HG02852 (cell line): ENCODE results near the gene GAB2.

Experiments used
- ATAC-seq: cut with Tn5 transposase; IDR thresholded peaks from one replicate; pipeline ENCODE4 v1.9.1; 2021; ENCODE audit warnings: mild to moderate bottlenecking, moderate library complexity; ENCODE audit not compliant: unreplicated experiment

Gene GAB2

DNA sequence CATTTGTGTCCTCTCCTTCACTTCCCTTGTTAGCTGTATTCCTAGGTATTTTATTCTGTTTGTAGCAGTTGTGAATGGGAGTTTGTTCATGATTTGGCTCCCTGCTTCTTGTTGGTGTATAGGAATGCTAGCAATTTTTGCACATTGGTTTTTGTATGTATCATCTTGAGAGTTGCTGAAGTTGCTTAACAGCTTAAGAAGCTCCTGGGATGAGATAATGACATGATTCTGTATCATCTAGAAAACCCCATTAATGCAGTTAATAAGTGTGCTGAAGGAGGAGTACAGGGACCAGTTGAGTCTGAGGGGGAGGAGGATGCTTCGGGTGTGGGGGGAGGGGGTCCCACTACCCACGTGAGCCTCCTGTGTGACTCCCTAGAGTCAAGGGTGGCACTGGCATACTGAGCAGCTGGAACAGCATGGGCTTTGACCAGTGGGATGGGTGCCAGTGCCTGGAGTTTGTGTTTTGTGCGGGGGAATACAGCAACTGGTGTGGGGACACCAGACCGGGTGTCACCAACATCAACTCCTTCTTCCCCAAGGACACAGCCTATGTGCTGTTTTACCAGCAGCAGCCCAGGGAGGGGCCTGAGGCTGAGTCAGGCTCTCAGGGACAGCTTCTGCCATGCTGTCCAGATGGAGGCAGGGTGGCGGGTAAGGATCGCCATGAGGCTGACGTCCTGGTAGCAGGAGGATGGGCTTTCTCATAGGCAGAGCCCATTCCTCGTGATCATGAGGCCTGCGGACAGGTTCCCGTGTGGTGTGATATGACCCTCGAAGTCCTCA, 204.8 kb downstream of the GAB2 start:
- no peak for ATAC-seq

DNA sequence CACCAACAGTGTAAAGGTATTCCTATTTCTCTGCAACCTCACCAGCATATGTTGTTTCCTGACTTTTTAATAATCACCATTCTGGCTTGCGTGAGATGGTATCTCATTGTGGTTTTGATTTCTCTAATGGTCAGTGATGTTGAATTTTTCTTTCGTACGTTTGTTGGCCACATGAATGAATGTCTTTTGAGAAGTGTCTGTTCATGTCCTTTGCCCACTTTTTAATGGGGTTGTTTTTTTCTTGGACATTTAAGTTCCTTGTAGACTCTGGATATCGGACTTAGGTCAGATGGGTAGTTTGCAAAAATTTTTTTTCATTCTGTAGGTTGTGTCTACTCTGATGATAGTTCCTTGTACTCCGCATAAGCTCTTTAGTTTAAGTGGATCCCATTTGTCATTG, 206.1 kb downstream of the GAB2 start:
- ATAC-seq, result no peak

DNA sequence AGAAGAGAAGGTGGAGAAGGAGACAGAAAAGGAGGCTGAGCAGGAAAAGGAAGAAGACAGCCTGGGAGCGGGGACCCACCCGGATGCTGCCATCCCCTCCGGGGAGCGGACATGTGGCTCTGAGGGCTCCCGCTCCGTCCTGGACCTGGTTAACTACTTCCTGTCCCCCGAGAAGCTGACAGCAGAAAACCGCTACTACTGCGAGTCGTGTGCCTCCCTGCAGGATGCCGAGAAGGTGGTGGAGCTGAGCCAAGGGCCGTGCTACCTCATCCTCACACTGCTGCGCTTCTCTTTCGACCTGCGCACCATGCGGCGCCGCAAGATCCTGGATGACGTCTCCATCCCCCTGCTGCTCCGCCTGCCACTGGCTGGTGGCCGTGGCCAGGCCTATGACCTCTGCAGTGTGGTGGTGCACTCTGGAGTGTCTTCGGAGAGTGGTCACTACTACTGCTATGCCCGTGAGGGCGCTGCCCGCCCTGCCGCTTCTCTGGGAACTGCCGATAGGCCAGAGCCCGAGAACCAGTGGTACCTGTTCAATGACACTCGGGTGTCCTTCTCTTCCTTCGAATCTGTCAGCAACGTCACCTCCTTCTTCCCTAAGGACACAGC, 207.5 kb downstream of the GAB2 start:
- ATAC-seq, result no peak

DNA sequence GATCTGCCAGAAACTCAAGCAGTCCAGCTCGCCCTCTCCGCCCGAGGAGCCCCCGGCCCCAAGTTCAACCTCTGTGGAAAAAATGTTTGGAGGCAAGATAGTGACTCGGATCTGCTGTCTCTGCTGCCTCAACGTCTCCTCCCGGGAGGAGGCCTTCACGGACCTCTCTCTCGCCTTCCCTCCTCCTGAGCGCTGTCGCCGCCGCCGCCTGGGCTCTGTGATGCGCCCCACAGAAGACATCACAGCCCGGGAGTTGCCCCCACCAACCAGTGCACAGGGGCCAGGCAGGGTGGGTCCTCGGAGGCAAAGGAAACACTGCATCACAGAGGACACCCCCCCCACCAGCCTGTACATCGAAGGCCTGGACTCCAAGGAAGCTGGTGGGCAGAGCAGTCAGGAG, 208.1 kb downstream of the GAB2 start:
- ATAC-seq, result no peak

DNA sequence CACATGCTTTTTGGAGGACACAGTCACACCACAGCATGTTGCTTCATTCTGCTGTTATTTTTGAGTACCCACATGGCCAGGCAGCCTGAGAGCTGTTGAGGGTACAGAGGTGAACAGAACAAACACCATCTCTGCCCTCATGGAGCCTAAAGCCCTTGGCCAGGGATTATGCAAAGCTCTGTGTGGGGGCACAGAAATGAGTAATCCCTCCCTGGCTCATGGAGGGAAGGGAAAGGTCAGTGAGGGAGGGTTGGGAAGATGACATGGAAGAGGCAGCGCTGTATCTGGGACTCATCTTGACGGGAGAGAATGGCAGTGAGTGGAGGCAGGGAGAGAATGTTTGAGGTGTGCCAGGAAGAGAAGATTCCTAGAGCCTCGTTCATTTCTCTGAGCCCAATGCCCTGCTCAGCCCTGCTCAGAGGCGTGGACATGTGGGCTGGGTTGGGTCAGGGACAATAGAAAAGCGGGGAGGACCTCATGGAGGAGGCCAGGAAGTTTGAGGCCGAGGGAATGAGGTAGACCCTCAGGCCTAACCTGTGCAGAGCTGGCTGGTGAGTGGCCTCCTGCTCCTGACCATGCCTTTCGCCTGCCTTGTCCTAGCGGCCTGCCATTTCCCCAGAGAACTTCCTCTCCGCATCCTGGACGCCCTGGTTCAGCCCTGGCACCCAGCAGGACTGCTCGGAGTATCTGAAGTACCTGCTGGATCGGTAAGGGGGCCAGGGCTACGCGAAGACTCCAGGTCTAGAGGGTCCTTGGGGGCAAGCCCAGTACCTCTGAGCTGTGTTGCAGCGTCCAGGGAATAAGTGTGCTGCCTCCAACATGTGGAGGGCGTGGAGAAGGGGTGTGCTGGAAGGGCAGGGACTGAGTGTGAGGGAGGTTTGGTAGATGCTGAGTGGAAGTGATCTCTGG, 209.1 kb downstream of the GAB2 start:
- no peak for ATAC-seq

DNA sequence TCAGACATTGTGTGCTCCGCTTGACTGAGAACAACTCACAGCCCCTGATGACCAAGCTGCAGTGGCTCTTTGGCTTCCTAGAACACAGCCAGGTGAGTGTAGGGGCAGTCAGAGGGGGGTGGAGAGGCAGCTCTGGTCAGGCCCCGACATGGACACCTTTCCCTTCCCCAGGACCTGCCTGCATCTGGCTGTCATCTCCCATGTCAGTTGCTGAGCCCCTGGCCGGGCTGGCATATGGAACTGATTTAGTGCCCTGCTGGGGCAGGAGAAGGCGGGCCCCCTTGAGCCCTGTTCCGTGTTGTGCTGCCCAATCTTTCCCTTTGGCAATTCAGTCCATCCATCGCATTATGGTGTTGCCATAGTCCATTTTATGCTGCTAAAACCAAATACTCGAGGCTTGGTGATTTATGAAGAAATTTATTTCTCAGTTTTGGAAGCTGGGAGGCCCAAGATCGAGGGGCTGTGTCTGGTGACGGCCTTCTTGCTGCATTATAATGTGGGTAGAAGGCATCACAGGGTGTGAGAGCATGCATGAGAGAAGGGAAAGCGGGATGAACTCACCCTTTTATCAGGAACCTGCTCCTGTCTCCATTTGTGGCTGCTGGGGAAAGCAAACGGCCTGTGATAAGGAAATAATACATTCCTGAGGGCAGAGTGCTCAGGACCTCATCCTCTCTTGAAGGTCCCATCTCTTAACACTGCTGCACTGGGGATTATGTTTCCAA, 209.9 kb downstream of the GAB2 start:
- ATAC-seq, result no peak

DNA sequence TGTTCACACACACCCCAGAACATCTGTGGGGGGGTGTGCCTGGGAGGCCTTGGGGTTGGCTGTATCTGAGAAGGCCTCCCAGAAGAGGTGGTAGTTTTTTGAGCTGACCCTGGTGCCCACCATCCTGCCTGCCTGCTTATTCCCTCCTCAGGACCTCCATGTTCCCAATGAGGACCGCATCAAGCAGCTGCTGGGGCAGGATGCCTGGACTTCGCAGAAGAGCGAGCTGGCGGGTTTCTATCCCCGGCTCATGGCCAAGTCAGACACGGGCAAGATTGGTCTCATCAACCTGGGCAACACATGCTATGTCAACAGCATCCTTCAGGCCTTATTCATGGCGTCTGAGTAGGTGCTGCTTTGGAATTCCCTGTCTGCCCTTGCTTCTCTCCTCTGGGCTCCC, 211.9 kb downstream of the GAB2 start:
- no peak for ATAC-seq

DNA sequence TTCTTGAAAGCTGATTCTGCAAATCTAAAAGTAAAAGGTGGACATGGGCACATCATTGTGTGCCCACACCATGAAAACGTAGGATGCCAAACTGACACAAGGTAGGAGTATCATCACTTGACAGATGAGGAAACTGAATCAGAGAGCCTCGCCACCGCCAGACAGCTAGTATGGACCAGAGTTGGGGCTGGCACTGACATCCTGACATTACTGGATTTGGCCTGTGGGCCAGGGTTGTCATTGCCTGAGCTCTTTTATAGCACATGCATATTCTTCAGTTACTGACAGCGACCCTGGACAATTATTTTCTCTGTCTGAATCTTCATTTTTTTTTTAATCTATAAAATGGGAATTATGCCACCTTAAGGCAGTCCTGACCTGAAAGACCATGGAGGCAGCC, 212.4 kb downstream of the GAB2 start:
- ATAC-seq, result no peak

DNA sequence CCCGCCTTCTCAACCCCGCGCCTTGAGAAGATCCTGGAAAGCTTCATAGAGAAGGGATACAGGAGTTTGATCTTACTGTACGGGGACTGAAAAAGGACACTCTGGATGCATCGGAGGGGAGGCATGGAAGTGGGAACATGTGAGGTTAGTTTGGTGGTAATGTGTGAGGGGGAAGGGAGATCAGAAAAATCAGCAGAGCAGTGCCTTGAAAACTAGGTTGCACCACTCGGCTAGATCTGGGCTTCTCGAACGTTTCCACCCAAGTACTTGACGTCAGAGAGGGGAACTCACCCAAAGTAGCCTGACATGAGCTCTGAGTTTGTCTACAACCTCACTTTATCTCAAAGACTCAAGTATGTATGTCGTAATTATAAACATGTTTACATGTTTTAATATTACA, 214.4 kb downstream of the GAB2 start:
- ATAC-seq, result no peak

DNA sequence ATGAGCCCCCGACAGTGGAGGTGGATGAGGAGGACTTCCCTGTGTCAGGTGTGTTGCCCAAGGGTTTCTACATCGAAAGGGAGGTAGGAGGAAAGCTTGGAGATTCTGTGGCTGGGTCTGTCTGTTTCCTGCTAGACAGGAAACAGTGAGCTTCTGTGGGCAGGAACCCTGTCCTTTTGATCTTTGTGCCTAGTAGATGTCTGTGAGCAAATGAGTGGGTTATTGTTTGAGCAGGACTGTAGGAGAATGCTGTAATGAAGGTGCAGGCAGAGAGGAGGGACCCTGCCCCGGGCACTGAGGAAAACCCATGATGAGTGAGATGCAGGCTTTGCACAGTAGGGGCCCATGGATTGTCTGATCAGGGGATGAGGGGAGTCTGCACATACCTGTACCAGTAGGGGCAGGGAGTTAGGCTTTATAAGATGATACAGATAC, 214.9 kb downstream of the GAB2 start:
- ATAC-seq, result no peak

DNA sequence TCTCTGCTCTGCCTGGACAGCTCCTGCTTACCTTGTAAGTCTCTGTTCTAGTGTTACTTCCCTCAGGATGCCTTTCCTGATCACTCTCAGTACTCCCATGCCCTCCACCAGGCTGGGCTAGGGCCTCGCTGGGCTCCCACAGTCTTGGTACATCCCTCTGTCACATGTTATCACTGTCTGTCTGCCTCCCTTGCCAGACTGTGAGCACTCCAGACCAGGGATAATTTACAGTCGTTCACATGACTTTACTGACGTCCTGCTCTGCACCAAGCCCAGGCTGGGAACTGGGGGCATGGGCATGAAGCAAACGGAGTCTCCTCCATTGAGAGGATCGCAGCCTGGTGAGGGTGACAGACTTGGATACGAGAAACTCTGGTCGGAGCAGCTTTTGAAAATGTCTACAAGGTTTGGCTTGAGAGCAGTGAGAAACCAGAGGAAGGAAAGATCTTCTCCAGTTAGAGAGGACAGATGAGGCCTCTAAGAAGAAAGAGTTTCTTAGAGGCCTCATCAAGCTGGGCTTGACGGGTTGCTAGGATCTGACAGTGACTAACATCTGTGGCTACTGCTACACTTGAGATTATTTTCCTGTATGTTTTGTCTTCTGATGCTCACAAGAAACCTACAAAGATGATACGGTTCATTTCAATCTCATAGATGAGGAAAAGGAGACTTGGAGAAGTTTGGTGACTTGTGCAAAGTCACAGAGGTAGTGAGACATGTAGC, 216.4 kb downstream of the GAB2 start:
- no peak for ATAC-seq

DNA sequence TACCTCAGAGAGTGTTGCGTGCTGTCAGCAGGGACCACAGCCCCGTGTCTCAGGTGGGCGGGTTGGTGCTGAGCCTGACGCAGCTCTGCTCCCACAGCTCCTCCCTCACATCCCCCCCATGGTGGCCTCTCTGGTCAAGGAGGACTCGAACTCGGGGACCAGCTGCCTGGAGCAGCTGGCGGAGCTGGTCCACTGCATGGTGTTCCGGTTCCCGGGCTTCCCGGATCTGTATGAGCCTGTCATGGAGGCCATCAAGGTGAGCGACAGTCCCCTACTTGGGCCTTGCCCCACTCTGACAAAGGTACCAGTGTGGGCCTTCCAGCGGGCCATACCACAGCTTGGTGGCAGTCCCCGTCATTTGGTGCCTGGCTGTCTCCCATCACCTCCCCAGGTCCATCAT, 217.1 kb downstream of the GAB2 start:
- ATAC-seq, result no peak

DNA sequence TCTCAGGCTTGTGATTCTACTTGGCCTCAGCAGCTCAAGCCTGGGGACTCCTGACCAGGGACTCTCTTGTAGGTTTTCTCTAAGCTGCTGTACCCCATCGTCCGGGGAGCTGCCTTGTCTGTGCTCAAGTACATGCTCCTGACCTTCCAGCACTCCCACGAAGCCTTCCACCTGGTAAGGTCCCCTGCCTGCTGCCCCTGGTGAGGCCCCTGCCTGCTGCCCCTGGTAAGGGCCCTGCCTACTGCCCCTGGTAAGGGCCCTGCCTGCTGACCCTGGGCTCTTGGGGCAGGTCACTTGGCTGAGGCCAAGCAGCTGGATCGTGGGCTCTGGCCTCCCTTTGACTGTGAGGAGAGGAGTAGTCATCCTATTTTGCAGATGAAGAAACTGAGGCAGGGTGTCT, 217.6 kb downstream of the GAB2 start:
- no peak for ATAC-seq

DNA sequence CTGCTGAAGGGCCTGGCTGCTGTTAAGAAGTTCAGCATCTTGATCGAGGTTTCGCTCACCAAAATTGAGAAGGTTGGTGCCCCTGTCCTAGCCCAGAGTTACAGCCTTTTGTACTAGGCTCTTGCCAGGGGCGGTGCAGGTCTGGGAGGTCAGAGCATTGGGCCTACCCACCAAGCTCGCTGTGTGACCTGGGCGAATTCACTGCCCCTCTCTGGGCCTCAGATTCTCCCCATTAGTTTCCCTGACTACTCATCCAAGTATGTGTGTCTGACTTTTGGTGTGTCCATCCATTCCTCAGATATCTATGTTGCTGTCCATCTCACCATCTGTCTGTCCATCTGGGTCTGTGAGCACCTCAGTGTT, 218.0 kb downstream of the GAB2 start:
- no peak for ATAC-seq

DNA sequence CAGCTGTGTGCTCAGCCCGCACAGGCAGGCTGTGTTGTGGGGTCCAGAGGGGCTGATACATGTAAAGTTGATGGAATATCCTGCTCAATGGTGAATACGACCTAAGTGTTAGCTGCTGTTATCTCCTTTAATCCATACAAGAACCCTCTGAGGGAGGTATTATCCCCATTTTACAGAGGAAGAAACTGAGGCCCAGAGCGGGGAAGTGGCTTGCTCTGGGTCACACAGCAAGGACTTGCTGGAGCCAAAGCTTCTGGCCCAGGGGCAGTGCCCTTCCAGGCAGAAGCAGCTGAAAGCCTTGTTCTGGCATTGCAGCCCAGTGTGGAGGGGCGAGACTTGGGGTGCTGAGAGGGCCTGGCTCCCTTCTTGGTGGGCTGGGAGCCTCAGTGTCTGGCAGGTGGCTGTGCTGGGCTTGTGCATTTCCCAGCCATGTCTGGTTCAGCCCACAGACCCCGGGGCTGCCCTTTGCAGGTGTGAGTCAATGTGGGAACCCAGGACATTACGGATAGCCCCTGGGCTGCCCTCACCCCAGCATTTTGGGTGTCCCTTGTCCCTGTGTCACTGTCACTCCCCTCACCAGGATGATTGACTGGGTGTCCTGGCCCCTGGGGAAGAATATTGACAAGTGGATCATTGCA, 218.5 kb downstream of the GAB2 start:
- ATAC-seq, result no peak

DNA sequence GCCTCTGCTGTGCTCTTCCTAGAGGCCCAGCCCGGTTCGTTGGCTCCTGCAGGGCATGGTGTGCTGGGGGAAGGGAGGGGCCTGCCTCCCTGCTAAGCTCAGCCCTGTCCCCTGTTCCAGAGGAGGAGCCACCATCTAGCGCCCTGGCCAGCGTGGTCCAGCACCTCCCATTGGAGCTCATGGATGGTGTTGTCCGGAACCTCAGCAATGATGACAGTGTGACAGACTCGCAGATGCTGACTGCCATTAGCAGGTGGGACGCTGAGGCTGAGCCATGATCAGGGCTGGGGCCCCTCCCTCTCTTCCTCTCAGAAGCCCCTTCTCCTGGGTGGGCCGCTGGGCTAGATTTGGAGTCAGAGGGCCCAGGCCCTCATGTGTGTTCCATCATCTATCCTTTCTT, 219.8 kb downstream of the GAB2 start:
- ATAC-seq, result no peak

DNA sequence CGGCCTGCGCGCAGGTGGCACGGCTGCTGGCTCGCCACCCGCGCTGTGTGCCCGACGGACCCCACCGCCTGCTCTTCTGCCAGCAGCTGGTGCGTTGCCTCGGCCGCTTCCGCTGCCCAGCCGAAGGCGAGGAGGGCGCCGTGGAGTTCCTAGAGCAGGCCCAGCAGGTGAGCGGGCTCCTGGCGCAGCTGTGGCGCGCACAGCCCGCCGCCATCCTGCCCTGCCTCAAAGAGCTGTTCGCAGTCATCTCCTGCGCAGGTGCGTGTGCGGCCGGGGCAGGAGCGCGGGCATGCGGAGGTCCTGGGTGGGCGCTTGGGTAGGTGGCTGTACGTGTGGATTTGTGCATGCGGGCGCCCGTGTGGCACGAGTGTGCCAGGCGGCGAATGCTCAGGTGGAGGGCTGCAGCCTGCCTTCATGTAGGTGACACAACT, 220.9 kb downstream of the GAB2 start:
- ATAC-seq, result no peak

DNA sequence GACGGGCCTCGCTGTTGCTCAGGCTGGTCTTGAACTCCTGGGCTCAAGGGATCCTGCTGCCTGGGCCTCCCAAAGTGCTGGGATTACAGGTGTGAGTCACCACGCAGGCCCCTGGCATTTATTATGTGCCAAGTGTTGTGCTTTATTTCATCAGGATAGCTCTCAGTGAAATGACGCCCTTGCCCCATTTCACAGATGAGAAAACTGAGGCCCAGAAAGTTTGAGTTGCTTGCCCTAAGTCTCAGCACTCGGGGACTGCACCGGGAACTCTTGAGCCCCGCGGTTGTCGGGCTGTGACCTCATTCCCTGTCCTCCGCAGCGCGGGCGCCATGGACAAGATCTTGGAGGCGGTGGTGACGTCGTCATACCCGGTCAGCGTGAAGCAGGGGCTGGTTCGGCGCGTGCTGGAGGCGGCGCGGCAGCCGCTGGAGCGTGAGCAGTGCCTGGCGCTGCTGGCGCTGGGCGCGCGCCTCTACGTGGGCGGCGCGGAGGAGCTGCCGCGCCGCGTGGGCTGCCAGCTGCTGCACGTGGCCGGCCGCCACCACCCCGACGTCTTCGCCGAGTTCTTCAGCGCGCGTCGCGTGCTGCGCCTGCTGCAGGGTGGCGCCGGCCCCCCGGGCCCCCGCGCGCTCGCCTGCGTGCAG, 221.6 kb downstream of the GAB2 start:
- ATAC-seq, result no peak

DNA sequence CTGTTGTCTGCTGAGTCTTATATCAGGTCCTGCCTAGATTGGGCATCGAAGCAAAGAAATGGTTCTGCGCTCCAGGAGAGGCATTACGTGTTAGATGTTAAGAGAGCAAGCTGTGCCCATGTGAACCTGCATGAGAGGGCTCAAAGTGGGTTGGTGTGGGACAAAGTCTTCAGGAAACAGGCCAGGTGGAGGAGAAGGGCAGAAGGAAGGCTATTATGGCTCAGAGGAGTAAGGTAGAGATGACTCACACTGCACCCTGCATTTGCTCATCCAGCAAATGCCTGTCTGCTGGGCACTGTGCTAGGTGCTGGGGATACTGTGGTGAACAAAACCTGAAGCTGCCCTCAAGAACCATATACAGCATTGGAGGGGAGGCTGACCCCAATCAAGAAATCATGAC, 223.1 kb downstream of the GAB2 start:
- no peak for ATAC-seq

DNA sequence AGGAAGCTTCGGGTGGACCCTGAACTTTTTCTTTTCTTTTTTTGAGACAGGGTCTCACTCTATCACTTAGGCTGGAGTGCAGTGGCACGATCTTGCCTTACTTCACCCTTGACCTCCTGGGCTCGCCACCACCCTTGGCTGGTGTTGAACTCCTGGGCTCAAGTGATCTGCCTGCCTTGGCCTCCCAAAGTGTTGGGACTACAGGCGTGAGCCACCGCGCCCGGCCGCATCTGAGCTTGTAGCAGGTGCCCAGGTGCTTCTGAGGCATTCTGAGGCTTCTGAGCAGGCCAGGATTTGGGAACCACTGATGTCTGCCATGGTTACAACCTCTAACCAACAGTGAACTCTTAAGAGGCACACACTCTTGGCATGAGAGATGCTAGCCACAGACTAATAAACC, 223.8 kb downstream of the GAB2 start:
- ATAC-seq, result no peak
